Keratinocyte (primary cell): Measurements from ENCODE around the gene TCEANC2.

Experiments used
- CTCF ChIP-seq, 3 experiments: IDR thresholded peaks in 1 of 3; conservative IDR thresholded peaks in 1 of 3; optimal IDR thresholded peaks in 1 of 3; 2 replicates in 2 of 3; 3 replicates in 1 of 3; pipeline versions ENCODE3 to v1.5.1; 2011; ENCODE audit warnings: low read length in 3 of 3, mild to moderate bottlenecking in 3 of 3, moderate library complexity in 2 of 3, control low read depth in 1 of 3, inconsistent platforms in 1 of 3; ENCODE audit not compliant: insufficient read depth in 2 of 3; ENCODE audit errors: extremely low read depth in 1 of 3
- EZH2 ChIP-seq: IDR thresholded peaks from one replicate; pipeline ENCODE4 v1.6.1; 2012; ENCODE audit warnings: inconsistent platforms, mild to moderate bottlenecking, low read length, moderate library complexity

GRCh38 chr1:54027848-54028247 is 25.6 kb upstream of the TCEANC2 start:
- no peak for TF ChIP-seq CTCF (optimal IDR thresholded peaks at IDR 0.05 in 1 of 3, IDR thresholded peaks at IDR 0.05 in 1 of 3, conservative IDR thresholded peaks at IDR 0.05 in 1 of 3; ENCODE audit: extremely low read depth in 1 of 3, insufficient read depth in 2 of 3, low read length in 3 of 3)
- TF ChIP-seq EZH2 = no peak
